GM19025 (cell line): ENCODE measurements around the gene LY6G6D.

Source experiments
- ATAC-seq: cut with Tn5 transposase; IDR thresholded peaks from one replicate; pipeline ENCODE4 v1.9.1; 2021; ENCODE audit warnings: mild to moderate bottlenecking, low read depth, moderate library complexity; ENCODE audit not compliant: unreplicated experiment

The LY6G6D gene

GRCh38 chr6:31717499-31718222 lies 2.5 kb downstream of the LY6G6D start:
- ATAC-seq: no peak

GRCh38 chr6:31718265-31718664 lies 3.1 kb downstream of the LY6G6D start:
- ATAC-seq: no peak

GRCh38 chr6:31719001-31719400 lies 3.9 kb downstream of the LY6G6D start:
- ATAC-seq: no peak

GRCh38 chr6:31720196-31720770 lies 5.1 kb downstream of the LY6G6D start:
- no peak for ATAC-seq

GRCh38 chr6:31721351-31722020 lies 6.3 kb downstream of the LY6G6D start, which contains the start of gene LY6G6C:
TSS of gene LY6G6C (minus strand) at chr6:31721746. CDS start at chr6:31721679, 67 bp downstream.
- ATAC-seq: no peak

- ATAC-seq: no peak
Measured at GRCh38 chr6:31722173-31722572, 7.0 kb downstream of the LY6G6D start.

- ATAC-seq: no peak
Measured at GRCh38 chr6:31723245-31723979, 8.3 kb downstream of the LY6G6D start, which contains the start of gene MPIG6B. TSS of gene MPIG6B (plus strand) at chr6:31723373. CDS start at chr6:31723384, 11 bp downstream.

- ATAC-seq: no peak
Measured at GRCh38 chr6:31723980-31724691, 9.0 kb downstream of the LY6G6D start.

- ATAC-seq: no peak
Measured at GRCh38 chr6:31725502-31726350, 10.6 kb downstream of the LY6G6D start.

GRCh38 chr6:31727034-31727716 lies 12.0 kb downstream of the LY6G6D start:
- ATAC-seq: no peak

- no peak for ATAC-seq
Measured at GRCh38 chr6:31727717-31728671, 12.8 kb downstream of the LY6G6D start.

- ATAC-seq: no peak
Measured at GRCh38 chr6:31728767-31729514, 13.8 kb downstream of the LY6G6D start, which contains the start of gene DDAH2. TSS of gene DDAH2 (minus strand) at chr6:31729299. CDS start at chr6:31729161, 138 bp downstream.

- ATAC-seq: peak; percentile 42
Measured at GRCh38 chr6:31729515-31729978, 14.4 kb downstream of the LY6G6D start.

GRCh38 chr6:31729979-31730630 lies 15.0 kb downstream of the LY6G6D start:
- no peak for ATAC-seq

- no peak for ATAC-seq
Measured at GRCh38 chr6:31730631-31731086, 15.5 kb downstream of the LY6G6D start.

GRCh38 chr6:31732029-31732428 lies 16.9 kb downstream of the LY6G6D start:
- no peak for ATAC-seq
